ENCODE data around the gene CAMK1G. TPM values are rescaled to one million over a fixed set of nuclear protein-coding genes. Genes with fewer than 3 reads are reported as not detected.

The CAMK1G gene
- total and polyA plus RNA-seq, 2 experiments from 2014 or later = 0.32 to 0.76 TPM

DNA sequence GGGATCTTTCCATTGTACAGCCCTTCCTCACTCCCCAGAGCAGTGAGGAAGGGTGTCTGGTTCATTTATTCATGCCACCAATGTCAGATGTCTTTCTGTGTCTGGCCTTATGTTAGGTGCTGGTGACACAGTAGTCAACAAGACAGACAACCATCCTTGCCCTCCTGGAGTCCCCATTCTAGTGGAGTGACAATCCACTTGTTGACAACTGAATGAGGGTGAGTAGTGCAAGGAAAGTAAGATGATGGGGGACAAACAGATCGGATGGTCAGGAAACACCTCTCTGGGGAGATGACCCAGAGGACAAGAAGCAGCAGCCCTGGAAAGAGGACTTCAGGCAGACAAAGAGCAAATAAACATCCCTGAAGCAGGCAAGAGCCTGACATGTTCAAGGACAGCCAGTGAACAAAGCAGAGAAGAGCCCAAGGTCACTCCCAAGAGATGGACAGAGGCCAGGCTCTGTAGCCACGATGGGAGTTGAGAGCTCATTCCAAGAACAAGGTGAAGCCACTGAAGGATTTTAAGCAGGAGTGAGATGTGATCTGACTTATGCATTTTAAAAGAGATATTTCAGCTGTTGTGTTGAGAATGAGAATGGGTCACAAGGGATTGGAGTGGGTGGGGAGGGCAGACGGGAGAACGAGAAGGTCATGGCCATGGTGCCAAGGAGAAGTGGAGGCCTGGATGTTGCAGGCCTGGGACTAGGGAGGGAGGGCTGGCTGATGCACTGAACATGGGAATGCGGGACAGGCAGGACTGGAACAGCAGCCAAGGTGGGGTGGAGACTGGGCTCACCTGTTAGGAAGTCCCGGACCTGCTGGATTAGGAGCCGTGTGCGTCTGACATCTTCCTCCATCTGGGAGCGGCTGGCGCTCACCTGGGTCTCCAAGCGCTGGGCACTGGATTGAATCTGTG, 38.5 kb downstream of the CAMK1G start (continued):
- TF ChIP-seq, protein P1, sequence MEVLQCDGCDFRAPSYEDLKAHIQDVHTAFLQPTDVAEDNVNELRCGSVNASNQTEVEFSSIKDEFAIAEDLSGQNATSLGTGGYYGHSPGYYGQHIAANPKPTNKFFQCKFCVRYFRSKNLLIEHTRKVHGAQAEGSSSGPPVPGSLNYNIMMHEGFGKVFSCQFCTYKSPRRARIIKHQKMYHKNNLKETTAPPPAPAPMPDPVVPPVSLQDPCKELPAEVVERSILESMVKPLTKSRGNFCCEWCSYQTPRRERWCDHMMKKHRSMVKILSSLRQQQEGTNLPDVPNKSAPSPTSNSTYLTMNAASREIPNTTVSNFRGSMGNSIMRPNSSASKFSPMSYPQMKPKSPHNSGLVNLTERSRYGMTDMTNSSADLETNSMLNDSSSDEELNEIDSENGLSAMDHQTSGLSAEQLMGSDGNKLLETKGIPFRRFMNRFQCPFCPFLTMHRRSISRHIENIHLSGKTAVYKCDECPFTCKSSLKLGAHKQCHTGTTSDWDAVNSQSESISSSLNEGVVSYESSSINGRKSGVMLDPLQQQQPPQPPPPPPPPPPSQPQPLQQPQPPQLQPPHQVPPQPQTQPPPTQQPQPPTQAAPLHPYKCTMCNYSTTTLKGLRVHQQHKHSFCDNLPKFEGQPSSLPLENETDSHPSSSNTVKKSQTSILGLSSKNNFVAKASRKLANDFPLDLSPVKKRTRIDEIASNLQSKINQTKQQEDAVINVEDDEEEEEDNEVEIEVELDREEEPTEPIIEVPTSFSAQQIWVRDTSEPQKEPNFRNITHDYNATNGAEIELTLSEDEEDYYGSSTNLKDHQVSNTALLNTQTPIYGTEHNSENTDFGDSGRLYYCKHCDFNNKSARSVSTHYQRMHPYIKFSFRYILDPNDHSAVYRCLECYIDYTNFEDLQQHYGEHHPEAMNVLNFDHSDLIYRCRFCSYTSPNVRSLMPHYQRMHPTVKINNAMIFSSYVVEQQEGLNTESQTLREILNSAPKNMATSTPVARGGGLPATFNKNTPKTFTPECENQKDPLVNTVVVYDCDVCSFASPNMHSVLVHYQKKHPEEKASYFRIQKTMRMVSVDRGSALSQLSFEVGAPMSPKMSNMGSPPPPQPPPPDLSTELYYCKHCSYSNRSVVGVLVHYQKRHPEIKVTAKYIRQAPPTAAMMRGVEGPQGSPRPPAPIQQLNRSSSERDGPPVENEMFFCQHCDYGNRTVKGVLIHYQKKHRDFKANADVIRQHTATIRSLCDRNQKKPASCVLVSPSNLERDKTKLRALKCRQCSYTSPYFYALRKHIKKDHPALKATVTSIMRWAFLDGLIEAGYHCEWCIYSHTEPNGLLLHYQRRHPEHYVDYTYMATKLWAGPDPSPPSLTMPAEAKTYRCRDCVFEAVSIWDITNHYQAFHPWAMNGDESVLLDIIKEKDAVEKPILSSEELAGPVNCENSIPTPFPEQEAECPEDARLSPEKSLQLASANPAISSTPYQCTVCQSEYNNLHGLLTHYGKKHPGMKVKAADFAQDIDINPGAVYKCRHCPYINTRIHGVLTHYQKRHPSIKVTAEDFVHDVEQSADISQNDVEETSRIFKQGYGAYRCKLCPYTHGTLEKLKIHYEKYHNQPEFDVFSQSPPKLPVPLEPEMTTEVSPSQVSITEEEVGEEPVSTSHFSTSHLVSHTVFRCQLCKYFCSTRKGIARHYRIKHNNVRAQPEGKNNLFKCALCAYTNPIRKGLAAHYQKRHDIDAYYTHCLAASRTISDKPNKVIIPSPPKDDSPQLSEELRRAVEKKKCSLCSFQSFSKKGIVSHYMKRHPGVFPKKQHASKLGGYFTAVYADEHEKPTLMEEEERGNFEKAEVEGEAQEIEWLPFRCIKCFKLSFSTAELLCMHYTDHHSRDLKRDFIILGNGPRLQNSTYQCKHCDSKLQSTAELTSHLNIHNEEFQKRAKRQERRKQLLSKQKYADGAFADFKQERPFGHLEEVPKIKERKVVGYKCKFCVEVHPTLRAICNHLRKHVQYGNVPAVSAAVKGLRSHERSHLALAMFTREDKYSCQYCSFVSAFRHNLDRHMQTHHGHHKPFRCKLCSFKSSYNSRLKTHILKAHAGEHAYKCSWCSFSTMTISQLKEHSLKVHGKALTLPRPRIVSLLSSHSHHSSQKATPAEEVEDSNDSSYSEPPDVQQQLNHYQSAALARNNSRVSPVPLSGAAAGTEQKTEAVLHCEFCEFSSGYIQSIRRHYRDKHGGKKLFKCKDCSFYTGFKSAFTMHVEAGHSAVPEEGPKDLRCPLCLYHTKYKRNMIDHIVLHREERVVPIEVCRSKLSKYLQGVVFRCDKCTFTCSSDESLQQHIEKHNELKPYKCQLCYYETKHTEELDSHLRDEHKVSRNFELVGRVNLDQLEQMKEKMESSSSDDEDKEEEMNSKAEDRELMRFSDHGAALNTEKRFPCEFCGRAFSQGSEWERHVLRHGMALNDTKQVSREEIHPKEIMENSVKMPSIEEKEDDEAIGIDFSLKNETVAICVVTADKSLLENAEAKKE (CRISPR knock-in tag; IDR thresholded peaks at IDR 0.05) = no peak
- TF ChIP-seq POLR2AphosphoS5 (IDR thresholded peaks at IDR 0.05; ENCODE audit: low read depth) (no peak), ZNF114 (CRISPR knock-in tag; IDR thresholded peaks at IDR 0.05) (no peak), STAT1 (IDR thresholded peaks at IDR 0.05; ENCODE audit: unreplicated experiment) (no peak), NANOG (IDR thresholded peaks at IDR 0.05; ENCODE audit: borderline replicate concordance) (no peak)

DNA sequence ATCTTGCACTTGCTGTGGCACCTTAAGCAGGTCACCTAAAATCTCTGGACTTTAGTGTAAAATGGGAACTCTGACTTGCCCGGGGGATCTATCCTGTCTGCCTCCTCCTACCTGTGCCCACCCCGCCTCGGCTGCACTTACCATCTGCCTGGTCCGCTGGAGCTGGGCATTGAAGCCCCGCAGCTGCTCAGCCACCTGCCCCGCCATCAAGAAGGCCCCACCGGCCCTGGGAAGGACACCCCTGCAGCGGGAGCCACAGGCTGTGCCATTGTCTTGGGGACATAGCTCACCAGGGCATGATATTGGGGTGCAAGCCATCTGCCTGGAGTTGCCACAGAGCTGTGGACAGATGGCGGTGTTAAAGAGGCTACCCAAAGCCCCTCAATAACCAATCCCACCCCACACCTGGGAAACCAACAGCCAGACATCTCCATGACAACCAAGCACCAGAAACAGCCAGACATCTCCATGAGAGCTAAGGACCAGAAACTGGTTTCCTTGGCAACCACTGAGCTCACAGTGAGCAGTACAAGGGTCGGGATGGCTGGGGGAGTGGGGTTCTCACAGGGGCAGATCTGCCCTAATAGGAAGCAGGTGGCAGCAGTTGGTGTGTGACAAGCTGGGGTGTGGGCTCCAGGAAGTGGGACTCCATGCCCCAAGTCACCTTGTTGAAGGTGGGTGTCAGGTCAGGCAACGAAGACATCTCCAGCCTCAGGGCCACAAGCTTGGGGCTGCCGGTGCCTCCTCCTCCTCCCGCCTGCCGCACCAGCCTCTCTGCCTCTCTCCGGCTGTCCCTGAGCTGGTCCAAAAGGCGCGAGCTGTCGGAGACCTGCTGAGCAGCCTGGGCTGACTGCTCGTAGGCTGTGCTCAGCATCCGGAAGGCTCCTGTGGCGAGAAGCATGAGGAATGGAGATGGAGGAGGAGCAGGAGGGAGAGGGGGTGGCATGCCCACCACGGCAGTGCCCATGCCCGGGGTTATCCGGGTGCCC, 39.6 kb downstream of the CAMK1G start:
- no peaks in the 10 kb centered on the region for H3K4me1 ChIP-seq (ENCODE audit: insufficient read depth)
- H3K27ac ChIP-seq (ENCODE audit: low read depth) = no peak overlapping the region
- no peaks in the 10 kb centered on the region for H3K27me3 ChIP-seq (ENCODE audit: insufficient read depth)
- ATAC-seq (no peak), DNase-seq (ENCODE audit: low spot score) (no peak)
- H3K4me2 ChIP-seq = no peak overlapping the region
- Mint-ChIP-seq H3K36me3 (ENCODE audit: low read depth) (no peaks in the 10 kb centered on the region; the same call in 2 of the 3 replicates), H3K4me1 (peaks cover 6% of the 10 kb centered on the region; the same call in 1 of the 3 replicates), H3K9me3 (no peaks in the 10 kb centered on the region; the same call in 2 of the 3 replicates), H3K27ac (no peak overlapping the region), H3K27me3 (ENCODE audit: insufficient read depth, low read depth, poor library complexity) (peaks cover 10% of the 10 kb centered on the region), H3K4me3 (no peak overlapping the region)
- H3K79me2 ChIP-seq (replicated peaks; ENCODE audit: insufficient read depth) = no peaks in the 10 kb centered on the region
- no peaks in the 10 kb centered on the region for H4K20me1 ChIP-seq (replicated peaks; ENCODE audit: insufficient read depth)
- no peak overlapping the region for H2AFZ ChIP-seq
- H3F3A ChIP-seq (replicated peaks; ENCODE audit: low read depth) = no peaks in the 10 kb centered on the region
- no peaks in the 10 kb centered on the region for H3K9me2 ChIP-seq (ENCODE audit: insufficient read depth)
- no peaks in the 10 kb centered on the region for H3K36me3 ChIP-seq (ENCODE audit: insufficient read depth)
- no peak overlapping the region for H3K4me3 ChIP-seq
- no peak for TF ChIP-seq ZNF114 (CRISPR knock-in tag; IDR thresholded peaks at IDR 0.05)
- no peak for TF ChIP-seq EZH2phosphoT487 (IDR thresholded peaks at IDR 0.05; ENCODE audit: unreplicated experiment)
- TF ChIP-seq STAT1 (IDR thresholded peaks at IDR 0.05; ENCODE audit: unreplicated experiment) = no peak
- TF ChIP-seq ZNF331 (CRISPR knock-in tag; IDR thresholded peaks at IDR 0.05; ENCODE audit: low read depth) = no peak
